Myocyte (in vitro differentiated cells): Measurements from ENCODE around the gene CDNF. TPM values are rescaled to one million over a fixed set of nuclear protein-coding genes. Genes with fewer than 3 reads are reported as not detected.
"Not testable (repeated sequence)": the region's sequence is repeated elsewhere in the genome, so short reads cannot be mapped to it uniquely, and the experiment has no call there.

Experiments used
- DNase-seq: peaks from one replicate; pipeline ENCODE4 v3.0.0-alpha.2; 2012; ENCODE audit warnings: low read depth
- total RNA-seq: library from RNA; depleted of rRNA; stranded (reverse); fragments of >200 nt; gene quantifications from 2 replicates; pipeline ENCODE4 v1.2.3, GENCODE V29; 2014

The CDNF gene
- total RNA-seq, 1 donor from 2014 or later, result 0.88 TPM

DNA sequence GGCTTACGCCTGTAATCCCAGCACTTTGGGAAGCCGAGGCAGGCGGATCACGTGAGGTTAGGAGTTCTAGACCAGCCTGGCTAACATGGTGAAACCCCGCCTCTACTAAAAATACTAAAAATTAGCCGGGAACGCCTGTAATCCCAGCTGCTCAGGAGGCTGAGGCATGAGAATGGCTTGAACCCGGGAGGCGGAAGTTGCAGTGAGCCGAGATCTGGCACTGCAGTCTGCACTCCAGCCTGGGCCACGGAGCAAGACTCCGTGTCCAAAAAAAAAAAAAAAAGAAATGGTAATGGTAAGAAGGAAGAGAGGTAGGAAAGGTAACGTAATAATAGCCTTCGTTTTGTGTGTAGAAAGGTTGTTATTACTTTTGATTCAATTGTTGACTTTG, 1.5 kb upstream of the CDNF start:
- DNase-seq, result peak; percentile 27

DNA sequence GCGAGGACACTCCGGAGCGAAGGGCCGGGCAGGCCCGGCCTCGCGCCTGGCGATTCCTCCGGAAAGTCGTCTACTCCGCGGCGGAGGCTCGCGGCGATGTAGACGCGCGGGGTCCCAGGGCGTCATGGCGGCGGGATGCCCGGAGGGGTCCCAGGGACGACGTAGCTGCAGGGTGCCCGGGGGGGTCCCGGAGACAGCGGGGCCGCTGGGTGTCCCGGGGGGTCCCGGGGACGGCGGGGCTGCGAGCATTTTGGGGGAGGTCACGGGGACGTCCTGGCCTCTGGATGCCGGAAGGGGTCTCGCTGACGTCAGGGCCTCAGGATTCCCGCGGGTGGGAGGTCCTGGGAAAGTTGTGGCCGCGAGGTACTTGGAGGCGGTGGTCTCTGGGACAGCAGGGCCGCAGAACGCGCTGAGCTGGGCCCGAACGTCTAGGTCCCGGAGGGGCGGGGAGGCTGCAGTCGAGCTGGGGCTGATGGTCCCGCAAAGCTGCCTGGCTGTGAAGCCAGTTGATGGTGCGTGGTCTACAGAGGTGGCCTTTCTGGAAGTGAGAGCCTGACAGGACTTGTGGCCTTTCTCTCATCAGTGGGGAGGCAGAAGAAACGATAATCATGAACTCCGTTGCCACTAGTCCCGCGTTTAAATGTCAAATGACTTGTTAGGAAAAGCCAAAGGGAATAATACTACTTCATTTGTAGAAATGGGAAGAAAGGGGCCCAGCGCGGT, 906 bp upstream of the CDNF start:
- peak; percentile 27 for DNase-seq

DNA sequence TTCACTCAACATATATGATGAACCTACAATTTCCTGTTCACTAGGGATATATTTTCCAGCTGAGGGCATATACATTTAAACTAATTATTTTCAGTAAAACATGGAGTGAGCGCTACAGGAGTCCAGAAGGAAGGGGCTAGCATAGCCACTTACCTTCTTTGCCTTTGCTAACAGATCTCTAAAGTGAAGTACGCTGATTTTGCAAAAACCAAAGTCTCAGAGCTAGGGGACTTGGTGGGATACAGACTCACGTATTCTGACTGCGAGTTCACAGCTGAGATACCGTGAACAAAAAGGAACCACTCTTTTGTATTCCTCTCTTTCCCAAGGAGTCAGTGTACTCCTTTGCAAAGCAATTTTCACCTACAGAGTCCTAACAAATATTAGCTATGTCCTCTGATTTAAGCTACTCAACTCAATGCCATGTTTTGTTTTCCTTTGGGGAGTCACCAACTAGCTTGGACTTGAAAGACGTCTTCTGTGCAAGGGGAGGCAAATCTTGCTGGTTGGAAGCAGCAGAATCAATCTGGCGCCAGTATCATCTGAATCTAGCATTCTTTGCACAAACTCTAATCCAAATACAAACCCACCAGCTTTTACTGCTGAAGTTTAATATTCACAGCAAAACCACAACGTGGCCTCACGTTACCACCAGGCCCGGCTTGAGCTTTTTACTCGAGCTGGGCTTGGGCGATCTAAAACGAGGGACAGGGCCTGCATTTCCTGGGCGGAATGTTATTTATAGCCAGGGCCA, 657 bp downstream of the CDNF start:
- DNase-seq, result peak; percentile 94

DNA sequence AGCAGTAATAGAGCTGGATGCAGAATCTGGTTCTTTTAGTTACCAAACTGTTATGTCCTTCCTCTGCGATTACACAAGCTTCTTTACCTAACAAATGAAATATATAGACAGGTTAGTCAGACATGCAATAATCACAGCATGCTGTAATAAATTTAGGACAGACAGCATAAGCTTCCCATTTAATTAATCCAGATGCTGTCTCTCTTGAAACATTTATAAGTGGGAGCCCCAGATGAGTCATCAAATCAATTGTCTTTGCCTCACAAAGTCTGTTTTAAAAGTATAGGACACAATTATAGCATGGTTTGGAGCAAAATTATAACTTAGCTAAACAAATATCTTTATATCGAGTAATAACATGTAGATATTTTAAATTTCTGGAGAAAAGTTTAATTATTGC, 1.6 kb downstream of the CDNF start:
- DNase-seq, result no peak

DNA sequence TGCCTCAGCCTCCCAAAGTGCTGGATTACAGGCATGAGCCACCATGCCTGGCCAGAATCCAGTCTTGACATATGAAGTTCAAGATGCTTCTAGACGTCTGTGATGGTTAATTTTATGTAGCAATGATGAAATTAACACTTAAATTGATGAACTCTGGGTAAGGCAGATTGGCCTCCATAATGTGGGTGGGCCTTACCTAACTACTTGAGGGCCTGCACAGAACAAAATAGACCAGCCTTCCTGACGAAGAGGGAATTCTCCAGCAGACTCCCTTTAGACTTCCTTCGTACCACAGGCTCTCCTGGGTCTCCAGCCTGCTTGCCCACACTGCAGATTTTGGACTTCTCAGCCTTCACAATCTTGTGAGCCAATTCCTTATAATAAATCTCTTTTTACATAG, 4.7 kb downstream of the CDNF start:
- DNase-seq, result no peak

DNA sequence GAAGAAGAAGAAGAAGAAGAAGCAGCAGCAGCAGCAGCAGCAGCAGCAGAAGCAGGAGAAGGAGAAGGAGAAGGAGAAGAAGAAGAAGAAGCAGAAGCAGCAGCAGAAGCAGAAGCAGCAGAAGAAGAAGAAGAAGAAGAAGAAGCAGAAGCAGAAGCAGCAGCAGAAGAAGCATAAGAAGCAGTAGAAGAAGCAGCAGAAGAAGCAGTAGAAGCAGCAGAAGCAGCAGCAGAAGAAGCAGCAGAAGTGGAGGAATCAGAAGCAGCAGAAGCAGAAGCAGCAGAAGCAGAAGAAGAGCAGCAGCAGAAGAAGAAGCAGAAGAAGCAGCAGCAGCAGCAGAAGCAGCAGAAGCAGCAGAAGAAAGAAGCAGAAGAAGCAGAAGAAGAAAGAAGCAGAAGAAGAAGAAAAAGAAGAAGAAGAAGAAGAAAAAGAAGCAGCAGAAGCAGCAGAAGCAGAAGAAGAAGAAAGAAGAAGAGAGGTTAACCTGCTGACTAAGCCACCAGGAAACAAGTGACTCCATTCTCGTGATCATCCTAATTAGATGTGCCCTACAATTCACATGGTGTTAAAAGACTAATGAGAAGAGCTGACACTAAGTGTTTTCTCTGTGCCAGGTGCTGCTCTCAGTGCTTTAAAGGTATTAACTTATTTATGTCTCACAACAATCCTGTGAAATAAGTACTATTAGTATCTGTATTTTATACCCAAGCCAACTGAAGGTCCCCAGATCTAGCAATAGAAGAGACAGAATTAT, 11.6 kb downstream of the CDNF start:
- DNase-seq, result no peak

DNA sequence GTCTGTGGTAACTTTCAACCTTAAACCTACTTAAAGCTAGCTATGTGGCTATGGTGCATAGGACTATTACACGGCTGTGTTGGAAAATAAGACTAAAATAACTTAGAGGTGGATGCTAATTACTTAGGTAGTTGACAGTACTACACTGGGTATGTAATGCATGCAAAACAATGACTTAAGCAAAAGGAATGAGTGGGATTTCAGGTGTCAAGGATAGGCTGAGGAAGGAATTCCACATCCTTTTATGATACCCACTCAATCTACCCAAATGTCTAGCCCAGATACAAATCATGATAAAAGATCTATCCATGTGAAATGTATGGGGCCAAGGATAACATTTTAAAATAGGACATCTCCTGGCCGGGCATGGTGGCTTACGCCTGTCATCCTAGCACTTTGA, 13.9 kb downstream of the CDNF start:
- no peak for DNase-seq

DNA sequence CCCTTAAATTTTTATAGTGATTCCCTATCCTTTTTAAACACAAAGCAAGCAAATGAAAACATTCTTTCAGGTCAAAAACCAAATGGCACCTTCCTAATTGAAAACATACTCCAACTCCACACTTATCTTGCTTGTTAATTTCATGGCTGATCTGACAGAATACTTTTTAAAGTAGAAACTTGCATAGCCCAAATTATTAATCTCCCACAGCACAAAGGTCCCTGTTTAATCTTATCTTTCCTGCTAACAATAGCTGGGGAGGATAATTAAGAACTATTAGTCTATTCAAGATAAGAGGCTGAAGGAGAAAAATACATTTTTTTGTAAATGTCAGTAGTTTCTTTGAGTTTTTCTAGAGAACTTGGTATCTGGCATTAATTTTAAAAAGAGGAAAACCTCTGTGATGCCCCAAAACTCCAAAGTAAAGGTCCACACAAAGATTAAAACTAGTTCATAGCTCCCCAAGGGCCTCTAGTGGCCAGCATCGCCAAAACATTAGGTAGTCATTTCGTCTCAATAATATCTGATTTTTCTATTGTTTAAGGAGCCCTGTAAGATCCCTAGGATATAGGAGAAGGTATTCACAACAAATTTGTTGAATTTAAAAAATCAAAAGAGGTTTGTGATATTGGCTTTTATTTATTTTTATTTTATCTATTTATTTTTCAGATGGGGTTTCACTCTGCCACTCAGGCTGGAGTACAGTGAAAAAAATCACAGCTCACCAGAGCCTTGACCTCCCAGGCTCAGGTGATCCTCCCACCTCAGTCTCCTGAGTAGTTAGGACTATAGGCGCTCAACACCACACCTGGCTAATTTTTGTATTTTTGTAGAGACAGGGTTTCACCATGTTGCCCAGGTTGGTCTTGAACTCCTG, 14.7 kb downstream of the CDNF start:
- peak; percentile 70 for DNase-seq

DNA sequence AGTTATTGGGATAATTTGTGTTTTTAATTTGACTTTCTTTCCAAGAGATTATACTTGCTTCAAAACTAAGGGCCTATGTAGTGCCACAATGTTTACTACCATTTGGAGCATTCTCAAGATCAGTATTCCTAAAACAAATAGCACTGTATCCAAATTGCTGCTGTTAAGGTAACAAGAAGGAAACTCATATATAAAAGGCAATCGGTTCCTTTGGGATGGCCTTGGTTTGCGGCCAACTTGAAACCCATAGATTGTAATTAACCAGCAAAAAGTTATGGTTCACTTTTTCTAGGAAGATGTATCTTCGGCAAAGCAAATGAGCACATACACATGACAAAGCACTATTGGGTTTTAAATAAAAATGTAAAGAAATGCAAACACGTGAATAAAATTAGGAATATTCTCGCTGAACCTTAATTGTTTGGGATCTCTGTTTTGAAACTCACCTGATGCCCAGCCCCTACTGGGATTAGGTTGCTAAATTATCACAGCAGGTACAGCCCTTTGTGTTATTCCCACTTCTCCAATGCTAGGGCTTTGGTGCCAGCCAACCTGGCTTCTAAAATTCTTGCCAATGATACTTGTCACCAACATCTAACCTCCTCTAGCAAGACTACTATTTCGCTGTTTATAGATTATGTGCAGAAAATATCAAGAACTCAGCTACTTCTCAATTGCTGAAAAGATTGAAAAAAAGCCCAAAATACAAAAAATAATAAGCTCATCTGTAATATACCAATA, 16.0 kb downstream of the CDNF start:
- no peak for DNase-seq

DNA sequence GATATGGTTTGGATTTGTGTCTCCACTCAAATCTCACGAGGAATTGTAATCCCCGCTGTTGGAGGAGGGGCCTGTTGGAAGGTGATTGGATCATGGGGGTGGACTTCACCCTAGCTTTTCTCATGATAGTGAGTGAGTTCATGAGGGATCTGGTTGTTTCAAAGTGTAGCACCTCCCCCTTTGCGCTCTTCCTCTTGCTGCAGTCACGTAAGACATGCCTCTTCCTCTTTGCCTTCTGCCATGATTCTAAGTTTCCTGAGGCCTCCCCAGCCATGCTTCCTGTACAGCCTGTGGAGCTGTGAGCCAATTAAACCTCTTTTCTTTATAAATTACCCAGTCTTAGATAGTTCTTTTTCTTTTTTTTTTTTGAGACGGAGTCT, 17.1 kb downstream of the CDNF start:
- DNase-seq, result no peak

DNA sequence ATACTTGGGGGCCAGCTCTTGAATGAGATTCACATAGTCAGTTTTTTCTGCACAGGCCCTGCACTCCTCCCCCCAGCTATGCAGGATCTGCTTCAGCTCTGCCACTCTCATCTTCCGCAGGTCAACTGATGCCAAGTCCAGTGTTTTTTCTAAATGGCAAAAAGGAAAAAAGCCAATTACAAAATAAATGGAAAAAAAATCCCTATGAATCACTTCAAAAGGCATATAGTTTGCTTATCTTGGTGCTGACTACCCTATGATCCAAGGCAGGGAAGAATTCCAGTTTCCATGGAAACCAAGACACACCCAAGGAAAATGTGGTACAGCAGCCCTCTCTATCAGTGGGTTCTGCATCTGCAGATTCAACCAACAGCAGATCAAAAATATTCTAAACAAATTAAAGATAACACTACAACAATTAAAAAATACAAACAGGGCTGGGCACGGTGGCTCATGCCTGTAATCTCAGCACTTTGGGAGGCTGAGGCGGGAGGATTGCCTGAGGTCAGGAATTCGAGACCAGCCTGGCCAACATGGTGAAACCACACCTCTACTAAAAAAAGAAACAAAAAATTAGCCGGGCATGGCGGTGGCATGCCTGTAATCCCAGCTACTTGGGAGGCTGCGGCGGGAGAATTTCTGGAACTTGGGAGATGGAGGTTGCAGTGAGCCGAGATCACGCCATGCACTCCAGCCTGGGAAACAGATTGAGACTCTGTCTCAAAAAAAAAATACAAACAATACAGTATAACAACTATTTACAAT, 17.6 kb downstream of the CDNF start:
- peak; percentile 23 for DNase-seq

DNA sequence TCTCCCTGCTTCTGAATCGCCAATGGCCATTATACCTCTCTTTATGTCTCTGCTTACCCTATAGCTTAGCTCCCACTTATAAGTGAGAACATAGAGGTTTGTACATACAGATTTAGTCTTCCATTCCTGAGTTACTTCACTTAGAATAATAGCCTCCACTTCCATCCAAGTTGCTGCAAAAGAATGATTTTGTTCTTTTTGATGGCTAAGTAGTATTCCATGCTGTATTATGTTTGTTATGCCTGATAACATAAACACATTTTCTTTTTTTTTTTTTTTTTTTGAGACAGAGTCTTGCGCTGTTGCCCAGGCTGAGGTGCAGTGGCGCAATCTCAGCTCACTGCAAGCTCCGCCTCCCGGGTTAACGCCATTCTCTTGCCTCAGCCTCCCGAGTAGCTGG, 21.1 kb downstream of the CDNF start:
- DNase-seq, result not testable (repeated sequence)

DNA sequence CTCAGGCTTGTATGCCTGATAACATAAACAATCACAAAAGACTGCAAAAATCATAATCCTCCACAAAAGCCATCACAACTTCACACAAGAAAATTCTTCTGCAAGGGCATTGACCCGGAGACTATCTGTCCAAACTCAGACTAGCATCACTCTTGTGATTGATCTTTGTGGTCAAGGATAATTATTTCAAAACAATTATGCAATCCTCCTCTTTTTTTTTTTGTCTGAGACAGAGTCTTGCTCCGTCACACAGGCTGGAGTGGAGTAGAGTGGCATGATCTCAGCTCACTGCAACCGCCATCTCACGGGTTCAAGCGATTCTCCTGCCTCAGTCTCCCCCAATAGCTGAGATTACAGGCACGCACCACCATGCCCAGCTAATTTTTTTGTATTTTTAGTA, 22.2 kb downstream of the CDNF start:
- no peak for DNase-seq

DNA sequence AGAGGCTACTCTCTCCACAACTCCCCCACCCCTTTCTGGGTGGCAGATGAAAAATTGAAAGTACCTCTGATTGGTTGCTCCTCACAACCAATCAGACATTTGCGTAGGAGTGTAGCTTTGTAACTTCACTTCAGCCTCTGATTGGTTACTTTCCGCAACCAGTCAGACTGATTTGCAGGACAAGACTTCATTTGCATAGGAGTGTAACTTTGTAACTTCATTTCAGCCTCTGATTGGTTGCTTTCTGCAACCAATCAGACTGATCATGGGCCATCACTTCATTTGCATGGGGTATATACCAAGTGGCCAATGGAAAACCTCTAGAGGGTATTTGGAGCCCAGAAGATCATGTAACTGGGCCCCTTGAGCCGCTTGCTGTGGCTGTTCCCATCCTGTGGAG, 25.6 kb downstream of the CDNF start:
- no peak for DNase-seq

DNA sequence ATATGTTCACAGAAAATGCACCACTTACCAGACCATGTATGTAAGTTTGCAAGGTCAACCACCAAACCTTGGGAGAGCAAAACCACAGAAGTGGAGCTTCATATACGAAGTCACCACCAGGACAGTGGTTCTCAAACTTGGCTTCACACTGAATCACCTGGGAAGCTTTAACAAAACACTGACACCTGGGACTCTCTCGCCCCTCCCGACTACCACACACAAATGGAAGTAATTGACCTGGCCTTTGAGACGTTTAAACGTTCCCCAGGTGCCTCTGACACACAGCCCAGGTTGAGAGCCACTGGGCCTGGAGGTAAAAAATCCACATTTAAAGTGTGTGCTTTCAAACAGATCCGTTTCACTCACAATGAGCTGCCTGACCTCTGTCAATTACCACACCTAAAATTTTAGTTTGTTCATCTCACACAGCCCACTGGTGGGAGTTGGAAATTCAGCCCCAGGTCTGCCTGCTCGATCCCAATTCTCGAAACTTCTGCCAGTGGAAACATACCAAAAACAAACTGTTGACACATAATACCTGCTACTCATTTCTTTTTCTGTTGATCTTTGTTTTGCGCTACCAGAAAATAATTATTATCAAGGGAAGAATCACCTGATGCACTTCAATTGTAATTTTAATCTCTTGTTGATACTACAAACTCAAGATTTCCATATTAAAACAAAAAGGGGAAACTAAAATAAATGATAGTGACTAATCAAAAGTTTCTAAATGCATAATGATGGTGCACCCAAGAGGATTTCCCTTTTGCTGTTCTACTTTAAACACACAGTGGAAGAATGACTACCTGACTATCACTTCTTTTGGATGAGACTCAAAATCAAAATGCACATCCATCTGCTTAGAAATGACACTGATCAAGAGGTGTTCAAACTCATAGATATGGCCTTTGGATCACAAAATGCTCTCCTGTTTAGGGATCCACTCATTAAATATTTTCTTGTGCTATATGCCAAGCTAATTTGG, 26.6 kb downstream of the CDNF start:
- no peak for DNase-seq

DNA sequence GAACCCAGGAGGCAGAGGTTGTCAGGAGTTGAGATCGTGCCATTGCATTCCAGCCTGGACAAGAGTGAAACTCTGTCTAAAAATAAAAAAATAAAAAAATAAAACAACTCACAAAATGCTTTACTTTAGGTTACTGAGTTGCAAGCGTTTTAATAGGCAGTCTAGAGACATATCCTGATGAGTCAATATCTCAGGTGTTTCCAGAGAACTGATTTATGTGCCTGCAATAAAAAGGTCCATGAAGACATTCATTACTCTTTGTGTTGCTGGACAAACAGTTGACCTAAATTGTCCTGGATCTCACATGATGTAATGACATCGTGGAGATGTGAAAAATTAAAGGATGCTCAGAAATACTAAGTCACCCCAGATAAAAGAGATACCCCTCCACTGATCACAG, 31.5 kb downstream of the CDNF start:
- DNase-seq, result no peak

DNA sequence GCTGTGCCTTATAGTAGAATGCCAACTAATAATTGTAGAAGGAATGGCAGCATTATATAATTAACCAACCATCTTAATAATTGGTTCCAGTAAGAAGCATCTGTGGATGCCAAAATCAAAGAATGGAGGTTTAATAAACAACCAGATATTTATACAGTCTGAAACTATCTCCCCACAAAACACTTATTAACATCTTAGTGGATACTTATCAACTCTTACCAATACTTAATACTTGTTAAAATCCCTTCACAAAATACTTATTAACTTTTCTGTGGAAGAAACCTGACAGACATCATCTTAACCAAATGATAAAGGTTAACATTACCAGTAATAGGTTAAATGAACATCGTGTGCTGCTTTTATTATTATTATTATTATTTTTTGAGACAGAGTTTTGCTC, 34.0 kb downstream of the CDNF start:
- DNase-seq, result no peak

DNA sequence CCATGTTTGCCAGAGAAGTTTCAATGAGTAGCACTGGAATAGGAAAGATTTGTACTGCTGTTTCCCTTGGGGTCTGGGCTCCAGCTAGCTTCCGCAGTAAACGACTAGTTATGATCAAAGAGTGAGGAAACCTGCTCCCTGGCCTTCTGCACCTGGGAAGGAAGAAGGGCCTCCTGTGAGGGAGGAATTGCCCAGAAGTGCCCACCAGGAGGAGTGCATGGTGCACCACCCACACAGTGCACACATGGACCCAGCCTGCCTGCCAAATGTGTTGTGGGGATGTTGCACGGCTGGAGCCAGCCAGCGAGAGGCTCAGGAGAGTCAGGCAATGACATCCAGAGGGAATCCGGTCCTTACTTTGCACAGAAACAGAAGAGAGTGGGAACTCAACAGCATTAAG, 36.1 kb downstream of the CDNF start:
- no peak for DNase-seq

DNA sequence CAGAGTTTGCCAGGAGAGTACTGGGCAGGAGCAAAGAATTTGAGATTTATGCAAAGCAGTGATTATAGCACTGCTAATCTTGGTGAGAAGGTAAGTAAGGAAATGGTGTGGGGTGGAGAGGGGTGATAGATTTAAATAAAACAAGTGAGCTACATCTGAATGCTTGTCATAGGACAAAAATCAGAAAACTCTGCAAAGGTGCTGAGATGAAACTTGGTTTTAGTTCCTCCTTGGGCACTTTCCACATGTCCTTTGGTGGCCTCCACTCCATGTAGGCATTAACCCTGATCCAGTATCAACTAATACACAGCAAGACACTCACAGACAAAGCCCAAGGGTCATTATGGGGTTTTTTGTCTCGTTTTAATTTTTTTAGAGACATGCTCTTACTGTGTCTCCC, 37.4 kb downstream of the CDNF start:
- DNase-seq, result no peak
